Measurements from ENCODE around the gene DDN.

The DDN gene

GRCh38 chr12:49041881-49042484 lies 42.8 kb upstream of the DDN start:
- no peak for DNase-seq (ENCODE audit: low read depth)
- H3K4me3 ChIP-seq (replicated peaks; ENCODE audit: low read depth, low read length), result no peak overlapping the region
- no peak for TF ChIP-seq CTCF (IDR thresholded peaks at IDR 0.05; ENCODE audit: low read length, missing control alignments)

DNA sequence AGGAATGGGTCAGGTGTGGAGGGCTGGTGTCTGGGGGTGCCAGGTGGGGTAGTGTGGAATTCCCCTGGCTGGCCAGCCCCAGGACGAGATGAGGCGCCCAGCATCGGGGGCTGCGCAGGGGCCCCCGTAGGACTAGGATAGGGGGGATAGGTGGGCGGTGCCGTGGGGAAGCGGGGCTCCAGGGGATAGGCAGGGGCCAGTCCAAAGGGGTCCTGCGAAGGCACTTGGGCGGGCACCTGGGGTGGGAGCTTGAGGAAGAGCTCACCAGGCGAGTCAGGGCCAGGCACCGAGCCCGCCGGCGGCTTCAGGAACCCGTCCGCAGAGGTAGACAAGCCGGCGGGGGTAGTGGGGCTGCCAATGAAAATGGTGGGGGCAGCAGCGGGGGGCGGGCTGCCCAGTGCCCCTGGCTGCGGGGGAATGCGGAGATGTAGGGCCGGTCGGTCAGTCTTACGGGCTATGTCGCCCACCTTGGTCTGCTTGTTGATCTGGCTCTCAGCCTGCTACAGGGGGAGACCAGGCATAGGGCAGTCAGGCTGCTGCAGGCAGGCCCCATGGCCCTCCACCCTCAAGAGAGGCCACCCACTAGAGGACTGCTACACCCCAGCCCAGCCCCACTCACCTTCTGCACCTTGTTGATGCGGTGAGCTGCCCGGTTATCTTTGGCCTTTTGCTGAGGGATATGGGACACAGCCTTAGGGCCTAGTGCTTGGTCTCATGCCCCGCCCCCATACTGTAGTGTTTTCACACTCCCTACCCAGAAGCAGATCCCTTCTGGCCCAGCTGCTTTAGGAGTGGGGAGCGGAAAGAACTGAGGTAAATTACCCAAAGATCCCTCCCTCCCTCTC lies 42.1 kb upstream of the DDN start:
- no peak for DNase-seq (ENCODE audit: low read depth)
- TF ChIP-seq CTCF (IDR thresholded peaks at IDR 0.05; ENCODE audit: low read length, missing control alignments), result no peak
- H3K4me3 ChIP-seq (replicated peaks; ENCODE audit: low read depth, low read length), result no peak overlapping the region

- H3K4me3 ChIP-seq (replicated peaks; ENCODE audit: low read depth, low read length), result no peak overlapping the region
- no peak for TF ChIP-seq CTCF (IDR thresholded peaks at IDR 0.05; ENCODE audit: low read length, missing control alignments)
- no peak for DNase-seq (ENCODE audit: low read depth)
These were observed 41.2 kb upstream of the DDN start for GRCh38 chr12:49040364-49040855.

DNA sequence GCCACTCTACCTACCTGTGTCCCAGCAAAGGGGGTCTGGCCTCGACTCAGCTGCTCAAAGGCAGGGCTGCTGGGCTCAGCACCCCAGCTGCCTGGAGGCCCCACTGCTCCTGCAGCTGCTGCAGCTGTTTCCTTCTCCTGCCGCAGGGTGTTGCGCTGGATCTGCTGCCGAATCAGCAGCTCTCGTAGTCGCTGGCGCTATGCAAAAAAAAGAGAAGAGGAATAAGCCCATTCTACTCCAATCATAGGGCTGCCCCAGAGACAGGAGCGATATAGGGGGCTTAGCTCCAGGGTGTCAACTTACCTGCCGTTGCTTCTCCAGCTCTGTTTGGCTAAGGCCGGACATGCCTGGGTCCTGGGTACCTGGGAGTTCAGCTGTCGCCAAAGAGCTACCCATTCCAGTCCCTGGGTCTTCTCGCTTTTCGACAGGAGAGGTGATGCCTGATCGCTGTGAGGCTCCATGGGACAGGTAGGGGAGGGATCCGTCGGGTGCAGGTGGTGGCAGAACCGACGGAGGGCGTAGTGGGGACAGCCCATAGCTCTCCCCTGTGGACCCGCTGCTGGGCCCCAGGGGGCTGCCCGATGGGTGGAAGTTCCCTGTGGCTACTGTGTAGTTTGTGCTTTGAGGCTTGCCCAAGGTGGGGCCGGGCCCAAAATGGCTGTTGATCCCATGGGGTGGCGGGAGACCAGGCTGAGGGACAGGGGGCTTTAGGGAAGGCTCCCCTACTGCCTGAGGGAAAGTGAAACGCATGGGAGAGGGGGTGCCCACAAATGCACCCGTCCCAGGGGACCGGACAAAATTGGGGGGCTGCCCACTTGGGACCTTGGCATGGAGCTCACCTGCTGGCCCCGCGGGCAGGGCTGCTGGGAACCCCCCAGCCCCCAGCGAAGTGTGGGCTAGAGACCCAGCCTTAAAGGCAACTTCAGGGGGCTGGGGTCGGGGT lies 40.5 kb upstream of the DDN start:
- no peak for TF ChIP-seq CTCF (IDR thresholded peaks at IDR 0.05; ENCODE audit: low read length, missing control alignments)
- DNase-seq (ENCODE audit: low read depth), result no peak
- no peak overlapping the region for H3K4me3 ChIP-seq (replicated peaks; ENCODE audit: low read depth, low read length)

- no peak for TF ChIP-seq CTCF (IDR thresholded peaks at IDR 0.05; ENCODE audit: low read length, missing control alignments)
- H3K4me3 ChIP-seq (replicated peaks; ENCODE audit: low read depth, low read length), result no peak overlapping the region
- DNase-seq (ENCODE audit: low read depth), result no peak
These were observed 39.2 kb upstream of the DDN start for GRCh38 chr12:49038291-49038955.

- DNase-seq (ENCODE audit: low read depth), result no peak
- TF ChIP-seq CTCF (IDR thresholded peaks at IDR 0.05; ENCODE audit: low read length, missing control alignments), result no peak
- H3K4me3 ChIP-seq (replicated peaks; ENCODE audit: low read depth, low read length), result no peak overlapping the region
These were observed 38.7 kb upstream of the DDN start for GRCh38 chr12:49037947-49038237.

All from fibroblast of pulmonary artery (primary cell).